Subcutaneous adipose tissue (tissue), 4 donors: ENCODE results near the gene SNX27. TPM values are rescaled to one million over a fixed set of nuclear protein-coding genes. Genes with fewer than 3 reads are reported as not detected.

Experiments used
- CTCF ChIP-seq: fragments of 450-650 bp; IDR thresholded peaks from one replicate; pipeline ENCODE4 v1.5.1; 2016; ENCODE audit warnings: low read depth, mild to moderate bottlenecking, control low read depth, antibody characterized with exemption, moderate library complexity
- total RNA-seq, 4 donors: library from RNA; depleted of rRNA; stranded (reverse); fragments of >200 nt; gene quantifications; one replicate each; pipeline ENCODE4 v1.1.0, GENCODE V29; 2016

SNX27 gene
- total RNA-seq, 4 donors from 2014 or later = 30.0 to 62.2 (median 46.6) TPM

- TF ChIP-seq CTCF = no peak
Measured at GRCh38 chr1:151641229-151641628, 29.4 kb downstream of the SNX27 start.

GRCh38 chr1:151644001-151644400 is 32.2 kb downstream of the SNX27 start:
- no peak for TF ChIP-seq CTCF

- no peak for TF ChIP-seq CTCF
Measured at GRCh38 chr1:151653397-151653796, 41.5 kb downstream of the SNX27 start.

GRCh38 chr1:151655371-151655770 is 43.5 kb downstream of the SNX27 start:
- no peak for TF ChIP-seq CTCF

DNA sequence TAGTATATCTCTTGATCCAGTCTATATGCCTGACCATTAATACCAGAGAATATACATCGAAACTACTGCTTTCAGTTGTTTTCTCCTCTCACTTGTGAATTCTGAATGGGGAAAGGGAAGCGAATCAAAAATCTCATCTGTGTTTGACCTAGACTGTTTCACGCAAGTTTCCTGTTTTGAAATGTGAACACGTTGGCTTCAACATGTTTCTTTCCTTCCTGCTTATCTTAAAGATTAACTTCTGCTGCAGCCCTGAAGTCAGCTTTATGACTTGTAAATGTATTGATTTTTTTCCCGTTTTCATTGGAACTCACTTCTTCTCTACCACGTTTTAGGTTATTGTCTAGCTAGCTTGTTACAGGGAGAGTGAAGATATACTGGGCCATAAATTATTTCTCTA is 49.9 kb downstream of the SNX27 start:
- no peak for TF ChIP-seq CTCF

GRCh38 chr1:151668090-151668489 is 56.2 kb downstream of the SNX27 start:
- TF ChIP-seq CTCF = no peak

DNA sequence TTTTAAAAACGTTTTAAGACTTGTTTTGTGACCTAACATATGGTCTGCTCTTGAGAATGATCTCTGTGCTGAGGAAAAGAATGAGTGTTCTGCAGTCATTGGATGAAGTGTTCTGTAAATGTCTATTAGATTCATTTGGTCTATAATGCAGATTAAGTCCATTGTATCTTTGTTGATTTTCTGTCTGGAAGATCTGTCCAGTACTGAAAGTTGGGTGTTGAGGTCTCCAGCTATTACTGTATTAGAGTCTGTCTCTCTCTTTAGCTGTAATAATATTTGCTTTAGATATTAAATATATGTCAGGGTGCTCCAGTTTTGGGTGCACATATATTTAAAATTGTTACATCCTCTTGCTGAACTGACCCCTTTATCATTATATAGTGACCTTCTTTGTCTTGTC is 61.6 kb downstream of the SNX27 start:
- TF ChIP-seq CTCF = no peak
